Activated gamma-delta T cell (primary cell): ENCODE results near the gene GALNT10.

Experiments used
- DNase-seq: peaks from one replicate; lab custom pipeline; 2025; lab: John Stamatoyannopoulos, UW

The GALNT10 gene

DNA sequence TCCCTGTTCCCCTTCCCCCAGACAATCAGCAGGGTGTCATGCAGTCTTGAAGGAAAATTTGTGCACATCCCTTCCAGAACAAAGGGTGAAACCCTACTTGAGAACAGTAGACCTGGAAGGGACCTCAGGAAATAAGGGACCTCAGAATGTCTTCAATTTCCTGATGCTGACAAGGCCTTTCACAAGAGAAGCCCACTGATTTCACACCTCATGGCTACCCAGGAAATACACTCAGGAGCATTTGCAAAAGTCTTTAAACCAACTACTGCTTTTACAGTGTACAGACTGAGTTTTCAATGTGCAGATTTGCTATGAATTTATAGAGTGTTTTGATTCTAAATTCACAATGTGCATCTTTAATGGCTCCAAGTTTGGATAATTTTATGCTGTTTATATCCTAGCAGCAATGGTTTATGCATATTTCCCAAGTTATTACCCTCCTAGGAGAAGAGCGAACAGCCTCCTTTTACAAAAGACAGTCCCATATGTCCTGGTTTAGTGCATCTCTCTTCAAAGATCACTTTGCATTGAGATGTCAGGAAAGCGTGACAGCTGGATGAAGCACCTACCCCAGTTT lies 74.8 kb downstream of the GALNT10 start:
- no peak for DNase-seq

DNA sequence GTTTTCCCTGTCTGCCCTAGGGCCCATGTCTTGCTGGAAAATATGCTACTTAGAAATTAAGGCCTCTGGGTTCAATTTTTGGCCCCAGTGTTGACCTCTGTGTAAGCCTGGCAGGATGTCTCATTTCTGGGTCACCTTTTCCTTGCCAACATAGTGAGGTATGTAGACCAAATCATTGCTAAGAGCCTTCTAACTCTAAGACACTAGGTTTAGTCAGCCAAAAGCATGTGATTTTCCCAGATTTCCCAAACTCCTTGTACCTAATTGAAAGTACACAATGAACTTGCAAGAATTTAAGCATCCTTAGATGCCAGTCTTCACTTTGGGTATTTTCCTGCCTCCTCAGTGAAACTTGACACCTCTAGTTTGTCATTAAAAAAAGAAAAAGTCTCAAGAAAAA lies 77.0 kb downstream of the GALNT10 start:
- DNase-seq = no peak

DNA sequence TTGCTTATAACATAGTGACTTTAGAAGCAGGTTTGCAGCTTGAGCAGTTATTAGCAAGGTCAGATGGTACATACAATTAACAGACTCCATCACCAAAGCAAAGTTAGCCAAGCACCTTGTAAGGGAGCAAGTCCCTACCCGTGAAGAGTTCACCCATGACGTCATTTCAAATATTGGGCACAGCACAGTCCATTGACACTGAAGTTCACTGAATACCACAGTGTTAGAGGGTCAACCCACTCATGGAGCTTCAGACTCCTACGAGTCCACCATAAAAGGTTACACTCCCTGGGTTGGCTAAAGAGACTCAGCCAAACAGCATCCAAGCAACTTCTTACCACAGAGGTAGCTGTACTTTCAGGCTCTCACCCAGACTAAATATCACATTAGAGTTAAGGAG lies 77.5 kb downstream of the GALNT10 start:
- DNase-seq = no peak

DNA sequence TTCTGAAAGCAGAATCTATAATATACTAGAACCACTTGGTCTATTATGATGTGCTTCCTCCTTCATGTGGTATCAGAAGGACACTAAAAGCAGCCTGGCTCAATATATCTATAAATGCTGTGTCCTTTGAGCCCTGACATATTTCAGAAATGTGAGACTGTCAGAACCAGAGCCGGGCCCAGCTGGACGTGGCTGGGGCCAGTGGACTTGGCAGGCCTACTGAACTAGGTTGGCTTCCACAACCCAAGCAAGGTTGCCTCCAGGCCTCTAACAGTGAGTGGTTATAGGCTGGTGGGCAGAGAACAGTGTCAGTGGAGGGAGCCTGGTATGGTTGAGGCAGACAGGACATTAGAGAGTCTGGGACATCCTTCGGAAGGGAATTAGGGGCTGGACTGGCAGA lies 78.9 kb downstream of the GALNT10 start:
- no peak for DNase-seq

DNA sequence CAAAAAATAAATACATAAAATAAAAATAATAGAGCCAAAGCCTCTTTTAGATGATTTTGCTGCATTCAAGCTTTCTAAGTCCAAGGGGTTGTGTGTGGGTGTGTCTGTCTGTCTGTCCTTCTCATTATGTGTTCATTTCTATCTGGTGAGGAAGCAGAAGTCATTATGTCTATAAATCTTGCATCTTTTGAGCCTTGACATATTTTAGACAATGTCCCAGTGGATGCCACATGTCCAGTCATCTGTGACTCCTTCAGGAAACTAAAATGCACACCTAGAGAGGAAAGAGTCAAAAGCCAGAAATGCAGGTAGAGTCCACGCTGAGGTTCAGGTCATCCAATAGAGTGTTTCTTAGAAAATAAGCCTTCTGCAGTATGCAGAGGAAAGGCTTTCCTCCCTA lies 80.9 kb downstream of the GALNT10 start:
- DNase-seq = no peak

DNA sequence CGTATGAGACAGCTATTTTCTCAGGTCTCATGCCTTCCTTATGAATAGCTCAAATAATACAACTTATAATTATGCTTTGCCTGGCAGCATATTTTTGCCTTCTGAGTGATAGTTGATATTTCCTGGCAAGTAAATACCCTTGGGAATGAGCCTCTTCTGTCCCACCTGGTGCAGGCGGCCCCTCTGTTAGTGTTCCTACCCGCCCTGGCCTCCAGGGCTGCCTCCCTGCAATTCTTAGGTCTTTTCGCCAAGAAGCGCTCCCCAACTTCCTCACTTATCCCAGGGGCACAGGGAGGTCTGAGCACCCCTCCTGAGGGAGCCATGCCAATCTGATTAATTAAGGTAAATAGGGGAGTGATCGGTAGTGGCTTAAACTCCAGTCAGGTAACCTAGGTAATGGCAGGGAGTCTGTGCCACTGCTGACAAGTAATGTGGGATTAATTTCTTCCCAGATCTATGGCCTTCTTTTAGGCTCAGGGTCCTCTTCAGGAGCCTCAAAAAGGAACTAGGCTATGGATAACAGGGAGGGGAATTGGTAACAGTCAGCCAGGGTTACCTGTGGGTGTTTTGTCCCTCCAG lies 81.5 kb downstream of the GALNT10 start:
- DNase-seq = no peak

DNA sequence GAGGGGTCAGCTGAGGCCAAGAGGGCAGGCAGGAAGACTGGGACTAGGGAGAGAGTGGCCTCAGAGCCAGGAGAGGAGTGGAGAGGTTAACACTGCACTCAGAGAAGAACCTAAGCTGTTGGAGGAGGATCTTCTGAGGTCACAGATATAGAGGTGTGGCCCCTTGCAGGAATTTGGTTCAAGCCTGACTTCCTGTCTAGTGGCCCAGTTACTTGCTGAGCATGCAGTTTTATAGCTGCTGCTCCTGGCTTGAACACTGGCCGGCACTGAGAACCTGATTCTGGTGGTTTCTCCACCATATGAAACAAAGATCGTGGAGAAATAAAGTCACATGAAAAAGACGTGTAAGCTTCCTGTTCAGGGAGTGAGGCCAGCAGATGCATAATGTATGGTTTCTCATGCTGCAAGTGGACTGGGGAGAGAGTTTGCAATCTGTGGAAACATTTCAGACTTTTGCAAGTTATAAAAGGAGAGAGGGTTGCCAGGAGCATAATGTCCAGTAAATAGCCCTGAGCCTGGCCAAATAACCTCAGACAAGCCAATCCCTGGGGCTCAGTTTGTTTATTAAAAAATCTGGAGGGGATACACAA lies 82.6 kb downstream of the GALNT10 start:
- no peak for DNase-seq

DNA sequence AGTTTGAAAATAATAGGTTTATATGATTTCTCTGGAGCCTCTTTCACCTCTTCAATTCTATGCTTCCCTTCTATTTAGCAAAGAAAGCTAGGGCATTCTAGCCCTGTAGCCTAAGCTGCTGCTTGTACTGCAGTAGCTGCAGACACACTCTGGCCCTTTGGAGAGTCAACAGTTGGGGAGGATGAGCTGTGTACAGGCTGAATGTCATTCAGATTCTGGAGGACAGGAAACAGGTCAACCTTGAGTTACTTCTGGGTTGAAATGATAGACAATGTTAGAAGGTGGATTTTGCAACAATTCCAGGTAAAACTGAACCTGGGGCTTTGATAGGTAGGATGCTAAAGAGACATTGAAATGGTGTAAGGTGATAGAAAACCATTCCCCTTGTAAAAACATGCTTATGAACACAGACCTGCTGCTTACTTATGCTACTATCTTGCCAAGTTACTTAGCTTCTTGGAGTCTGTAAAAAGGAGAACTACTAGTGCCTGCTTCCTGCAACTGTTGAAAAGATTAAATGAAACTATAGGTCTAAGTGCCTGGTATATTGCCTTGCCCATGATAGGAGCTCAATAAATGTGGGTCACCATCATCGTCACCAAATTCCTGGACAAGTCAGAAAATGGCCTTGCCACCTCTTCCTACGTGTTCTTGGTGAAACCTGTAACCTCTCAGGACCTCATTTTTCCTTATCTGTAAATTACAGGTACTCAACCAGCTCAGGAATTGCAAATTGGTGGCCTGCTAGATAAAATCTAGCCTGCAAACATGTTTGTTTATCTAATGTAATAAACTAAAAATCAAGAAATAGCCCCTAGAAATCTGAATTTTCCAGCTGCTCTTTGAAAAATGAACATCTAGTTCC lies 83.7 kb downstream of the GALNT10 start:
- DNase-seq = no peak

DNA sequence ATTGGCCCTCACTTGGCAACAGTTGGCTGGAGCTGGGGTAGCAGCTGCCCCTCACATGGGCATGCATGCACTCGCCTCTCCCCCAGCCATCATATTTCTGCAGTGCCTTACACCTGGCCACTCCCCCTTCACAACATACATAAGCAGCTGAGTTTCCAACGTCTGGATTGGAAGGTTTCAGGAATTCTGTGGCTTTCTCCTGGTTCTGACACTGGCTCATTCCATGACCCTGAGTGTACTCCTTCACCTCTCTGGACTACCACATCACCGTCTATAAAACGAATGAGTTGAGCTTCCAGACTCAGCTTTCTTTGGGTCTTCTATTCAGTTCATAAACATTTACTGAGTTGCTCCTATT lies 84.3 kb downstream of the GALNT10 start:
- no peak for DNase-seq

DNA sequence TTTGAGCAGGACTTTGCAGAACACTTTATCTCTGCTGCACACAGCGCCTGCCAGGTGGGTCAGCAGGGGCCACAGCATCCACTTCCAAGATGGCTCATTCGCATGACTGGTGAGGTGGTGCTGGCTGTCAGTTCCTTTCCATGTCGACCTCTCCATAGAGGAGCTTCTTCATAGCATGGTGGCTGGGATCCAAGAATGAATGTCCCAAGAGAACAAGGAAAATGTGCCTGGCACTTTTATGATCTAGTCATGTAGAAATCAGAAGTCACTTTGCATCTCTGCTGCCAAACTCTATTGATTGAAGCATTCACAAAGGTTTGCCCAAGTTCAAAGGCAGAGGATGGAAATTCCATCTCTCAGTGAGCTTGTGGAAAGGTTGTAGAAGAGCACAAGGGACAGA lies 85.0 kb downstream of the GALNT10 start:
- no peak for DNase-seq

DNA sequence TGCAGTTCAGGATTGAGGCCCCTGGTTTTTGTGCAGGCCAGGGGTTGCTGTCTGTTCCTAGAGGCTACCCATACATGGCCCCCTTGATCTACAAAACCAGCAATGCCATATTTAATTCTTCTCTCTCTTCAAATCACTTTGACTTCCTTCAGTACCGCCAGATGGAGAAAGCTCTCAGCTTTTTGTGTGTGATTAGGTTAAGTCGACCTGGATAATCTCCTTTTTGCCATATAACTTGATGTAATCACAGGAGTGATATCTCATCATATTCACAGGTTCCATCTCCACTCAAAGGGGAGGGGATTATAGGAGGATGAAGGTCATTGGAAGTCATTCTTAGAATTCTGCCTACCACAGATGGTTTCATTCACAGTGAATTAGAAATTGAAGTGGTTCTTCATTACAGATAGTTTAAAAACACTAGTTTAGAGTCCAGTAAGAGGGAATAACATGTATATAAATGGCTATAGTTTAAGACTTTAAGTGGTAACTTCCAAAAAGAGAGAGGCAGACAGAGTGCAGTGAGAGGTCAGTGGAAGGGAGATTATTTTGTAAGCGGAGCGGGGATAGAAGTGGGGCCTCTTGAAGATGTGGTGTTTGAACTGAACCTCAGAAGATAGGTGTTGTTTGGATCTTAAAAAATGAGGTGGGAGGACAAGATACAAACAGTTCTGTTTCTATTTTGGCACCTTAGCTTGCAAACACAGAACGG lies 85.9 kb downstream of the GALNT10 start:
- no peak for DNase-seq

DNA sequence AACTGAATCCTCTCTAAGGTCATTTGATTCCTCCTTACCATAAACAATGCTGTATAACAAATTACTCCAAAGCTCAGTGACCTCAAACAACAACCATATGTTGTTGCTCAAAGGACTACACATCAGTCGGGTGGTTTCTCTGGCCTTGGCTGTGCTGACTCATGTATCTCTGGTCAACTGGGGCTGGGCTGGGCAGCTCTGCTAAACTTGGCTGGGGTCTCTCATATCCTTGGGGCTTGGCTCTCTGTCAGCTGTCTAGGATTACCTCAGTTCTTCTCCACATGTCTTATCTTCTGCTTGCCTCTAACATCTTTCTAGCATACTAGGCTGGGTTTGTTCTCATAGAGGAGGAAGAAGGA lies 86.4 kb downstream of the GALNT10 start:
- no peak for DNase-seq

DNA sequence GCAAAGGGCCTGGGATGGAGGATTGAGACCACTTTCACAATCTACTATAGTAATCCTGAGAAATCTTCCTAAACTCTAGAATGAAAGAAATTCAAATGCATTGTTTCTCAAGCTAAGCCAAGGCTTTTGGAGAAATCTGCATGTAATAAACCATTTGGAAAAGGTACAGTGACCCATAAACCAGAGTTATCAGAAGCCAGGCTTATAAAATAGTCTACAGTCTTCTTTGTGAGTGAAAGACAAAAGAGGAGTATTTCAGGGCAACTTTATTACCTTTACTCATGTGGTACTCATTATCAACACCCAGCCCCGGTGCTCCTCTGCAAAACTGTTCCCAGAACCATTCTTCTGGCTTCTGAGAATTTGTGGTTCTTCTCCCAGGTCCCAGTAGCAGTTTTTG lies 87.0 kb downstream of the GALNT10 start:
- no peak for DNase-seq

DNA sequence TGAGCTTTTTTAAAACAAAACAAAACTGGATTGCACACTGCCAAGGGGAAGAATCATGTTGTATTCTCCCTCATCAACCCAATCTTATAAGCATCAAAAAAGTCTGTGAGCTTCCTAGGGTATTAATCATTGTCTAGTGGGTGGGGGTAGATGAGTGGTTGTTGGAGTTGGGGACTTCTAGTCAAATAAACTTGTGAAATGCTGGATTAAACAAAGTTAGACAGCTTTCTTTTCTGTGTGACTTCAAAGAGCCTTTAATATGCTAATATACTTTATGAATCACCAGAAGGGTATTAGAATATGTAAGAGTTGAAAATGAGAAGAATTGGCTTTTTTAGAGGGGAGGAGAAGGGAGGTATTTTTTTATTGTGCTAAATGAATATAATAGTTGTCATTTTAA lies 87.7 kb downstream of the GALNT10 start:
- no peak for DNase-seq

DNA sequence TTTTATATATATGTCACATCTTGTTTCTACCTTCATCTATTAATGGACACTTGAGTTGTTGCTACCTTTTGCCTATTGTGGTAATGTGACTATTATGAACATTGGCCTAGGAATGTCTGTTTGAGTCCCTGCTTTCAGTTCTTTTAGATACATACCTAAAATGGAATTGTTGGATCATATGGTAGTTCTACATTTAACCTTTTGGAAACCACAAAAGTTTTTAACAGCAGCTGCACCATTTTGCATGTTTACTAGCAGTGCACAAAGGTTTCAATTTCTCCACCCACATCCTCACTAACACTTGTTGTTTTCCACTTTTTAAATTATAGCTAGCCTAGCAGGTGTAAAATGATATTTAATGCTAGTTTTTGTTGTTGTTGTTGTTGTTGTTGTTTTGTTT lies 88.4 kb downstream of the GALNT10 start:
- DNase-seq = no peak

DNA sequence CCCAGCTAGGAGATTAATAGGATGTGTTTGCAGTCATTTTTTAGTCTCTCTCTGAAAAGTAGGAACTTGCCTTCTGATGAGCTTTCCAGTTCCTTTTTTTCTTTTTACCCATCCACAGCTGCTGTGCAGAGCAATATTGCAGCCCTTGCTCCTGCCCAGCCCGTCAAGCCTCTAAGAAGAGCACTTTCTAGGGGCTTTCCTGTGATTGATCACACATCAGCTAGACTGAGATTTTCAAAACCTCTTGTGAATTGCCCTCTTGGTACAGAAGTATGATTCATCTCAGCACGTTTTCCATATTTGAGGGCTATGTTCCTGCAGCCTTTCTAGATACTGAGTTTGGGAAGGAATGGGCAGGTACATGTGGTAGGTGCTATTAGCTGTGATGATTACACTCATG lies 93.9 kb downstream of the GALNT10 start:
- no peak for DNase-seq

DNA sequence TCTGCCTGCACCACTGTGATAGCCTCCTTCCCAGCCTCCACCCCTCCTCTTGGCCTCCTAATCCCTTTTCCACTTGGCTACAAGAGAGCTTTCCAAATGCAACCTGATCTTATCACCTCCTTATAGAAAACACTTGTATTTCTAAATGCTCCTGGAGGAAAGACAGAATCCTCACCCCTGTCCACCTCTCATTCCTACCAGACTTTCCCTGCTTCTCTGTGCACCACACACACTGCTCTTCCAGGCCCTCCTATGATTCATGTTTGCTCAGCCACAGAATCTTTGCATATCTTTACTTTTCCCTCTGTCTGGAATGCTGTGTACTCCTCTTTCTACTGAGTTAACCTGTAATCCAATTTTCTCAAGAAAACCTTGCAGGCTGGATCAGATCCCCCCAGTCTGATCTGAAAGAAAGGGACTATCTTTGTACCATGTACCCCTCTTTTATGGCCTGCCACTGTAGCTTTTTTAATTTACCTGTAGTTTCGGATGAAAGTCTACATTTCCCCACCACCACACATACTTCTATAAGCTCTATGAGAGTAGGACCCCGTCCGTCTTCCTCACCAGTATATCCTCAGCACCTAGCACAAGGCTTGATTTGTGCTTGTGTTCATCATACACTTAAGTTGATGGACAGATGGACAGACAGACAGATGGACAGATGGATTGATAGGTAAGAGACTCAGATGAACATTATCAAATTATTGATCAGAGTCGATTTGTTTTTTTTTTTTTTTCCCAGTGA lies 95.3 kb downstream of the GALNT10 start:
- DNase-seq = no peak

DNA sequence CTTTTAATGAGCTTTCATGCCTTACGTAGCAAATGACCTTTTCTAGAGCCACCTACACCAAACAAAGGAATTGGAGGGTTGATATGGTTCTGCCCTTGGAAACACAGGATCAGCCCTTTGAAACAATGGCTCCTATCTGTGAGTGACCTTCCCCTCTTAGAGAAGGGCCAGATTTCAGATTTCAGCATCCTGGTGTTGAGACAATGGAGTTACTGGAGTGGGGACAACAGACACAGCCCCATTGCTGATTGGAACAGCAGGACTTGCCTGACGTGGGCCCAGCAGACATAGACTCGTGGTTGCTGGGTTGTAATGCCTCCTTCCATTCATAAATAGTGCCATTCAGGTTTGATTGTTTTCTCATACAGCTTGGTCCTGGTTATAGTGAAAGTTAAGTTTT lies 96.0 kb downstream of the GALNT10 start:
- DNase-seq = no peak

DNA sequence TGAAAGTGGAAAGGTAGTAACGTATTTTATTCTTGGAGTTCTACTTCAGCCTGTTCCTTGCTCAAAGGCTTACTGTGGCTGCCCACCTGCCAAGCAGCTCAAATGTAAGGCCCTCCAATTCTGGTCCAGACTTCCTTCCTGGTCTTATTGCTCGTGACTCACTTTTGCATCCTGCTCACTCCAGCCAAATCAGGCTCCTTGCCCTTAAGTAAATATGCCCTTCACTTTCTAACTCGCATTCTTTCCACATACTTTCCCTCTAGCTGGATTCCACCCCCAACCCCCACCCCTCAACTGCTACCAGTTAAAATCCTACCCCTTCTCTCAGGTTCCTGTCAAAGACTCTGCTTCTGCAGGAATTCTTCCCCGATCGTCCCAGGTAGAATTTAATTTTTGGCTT lies 96.6 kb downstream of the GALNT10 start:
- no peak for DNase-seq

DNA sequence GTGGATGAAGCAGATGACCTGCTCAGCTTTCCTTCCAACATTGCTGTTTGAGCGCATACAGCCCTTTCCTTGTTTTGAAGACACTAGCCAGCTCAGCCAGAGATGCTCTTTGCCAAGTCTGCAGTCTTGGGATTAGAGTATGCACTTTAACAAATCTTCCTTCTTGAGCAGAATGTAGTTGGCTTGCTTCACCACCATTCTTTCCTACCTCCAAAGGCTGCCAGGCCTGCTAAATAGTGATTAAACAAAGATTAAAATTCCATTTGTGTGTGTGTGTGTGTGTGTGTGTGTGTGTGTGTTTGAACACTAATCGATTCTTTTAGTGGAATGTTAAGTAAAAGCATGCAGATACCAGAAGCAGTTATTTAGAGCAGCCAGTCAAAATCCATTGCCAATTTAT lies 97.6 kb downstream of the GALNT10 start:
- no peak for DNase-seq

DNA sequence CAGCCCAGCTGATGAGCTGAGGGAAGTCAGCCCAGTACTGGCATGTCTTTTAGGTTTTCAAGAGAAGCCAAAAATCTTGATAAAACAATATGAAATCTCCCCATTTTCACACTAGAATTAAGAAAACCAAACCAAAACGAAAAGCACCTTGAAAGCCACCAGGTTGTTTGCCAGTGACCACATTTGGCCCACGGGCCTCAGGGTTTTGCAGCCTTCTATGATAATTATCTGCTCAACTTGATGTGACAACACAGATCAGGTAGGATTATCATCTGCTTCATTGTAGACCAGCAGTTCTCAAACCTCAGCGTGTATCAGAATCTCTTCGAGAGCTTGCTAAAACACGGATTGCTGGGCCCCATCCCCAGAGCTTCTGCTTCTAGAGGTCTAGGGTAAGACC lies 101.4 kb downstream of the GALNT10 start:
- DNase-seq = no peak

DNA sequence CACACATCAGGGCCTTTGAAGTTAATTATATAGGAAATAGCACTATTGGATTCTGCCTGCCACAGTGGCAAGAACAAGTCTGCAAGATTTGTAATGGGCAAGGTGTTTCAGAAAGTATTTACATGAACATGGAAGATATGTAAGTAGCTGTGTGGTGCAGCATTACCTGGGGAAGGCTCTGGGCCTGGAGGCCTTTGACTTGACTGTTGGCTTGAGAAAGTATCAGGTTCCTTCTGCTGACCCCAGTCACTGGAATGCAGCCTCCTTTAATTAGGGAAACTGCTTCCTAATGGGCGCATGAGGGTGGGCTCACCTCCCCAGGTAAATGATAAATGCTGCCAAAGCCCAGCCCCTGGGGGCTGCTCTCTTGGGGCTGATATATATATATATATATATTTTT lies 102.7 kb downstream of the GALNT10 start:
- no peak for DNase-seq
